ENCODE measurements around the gene COL4A1.

COL4A1 gene

DNA sequence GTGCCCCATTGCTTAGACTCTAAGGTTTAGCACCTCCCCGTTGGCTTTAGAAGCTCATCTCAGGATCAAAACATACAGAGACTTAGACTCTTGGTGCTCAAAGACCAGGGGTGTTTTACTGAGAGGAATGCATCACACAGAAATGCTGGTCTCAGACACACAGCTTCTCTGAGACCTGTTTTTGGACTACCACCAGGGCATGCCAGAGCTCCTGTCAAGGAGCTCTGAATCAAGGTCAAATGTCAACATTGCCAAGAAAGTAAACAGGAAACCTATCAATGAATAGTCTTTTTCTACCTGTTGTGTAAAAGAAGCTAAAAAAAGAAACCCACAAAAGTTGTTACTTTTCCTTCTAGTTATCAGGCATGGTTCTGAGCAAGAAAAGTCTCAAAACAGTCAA lies 149.2 kb downstream of the COL4A1 start:
- no peaks in the 10 kb centered on the region for H3K36me3 ChIP-seq (ENCODE audit: insufficient read depth)
- no peaks in the 10 kb centered on the region for H3K27me3 ChIP-seq (ENCODE audit: insufficient read depth, low read depth)
- TF ChIP-seq, protein P1, sequence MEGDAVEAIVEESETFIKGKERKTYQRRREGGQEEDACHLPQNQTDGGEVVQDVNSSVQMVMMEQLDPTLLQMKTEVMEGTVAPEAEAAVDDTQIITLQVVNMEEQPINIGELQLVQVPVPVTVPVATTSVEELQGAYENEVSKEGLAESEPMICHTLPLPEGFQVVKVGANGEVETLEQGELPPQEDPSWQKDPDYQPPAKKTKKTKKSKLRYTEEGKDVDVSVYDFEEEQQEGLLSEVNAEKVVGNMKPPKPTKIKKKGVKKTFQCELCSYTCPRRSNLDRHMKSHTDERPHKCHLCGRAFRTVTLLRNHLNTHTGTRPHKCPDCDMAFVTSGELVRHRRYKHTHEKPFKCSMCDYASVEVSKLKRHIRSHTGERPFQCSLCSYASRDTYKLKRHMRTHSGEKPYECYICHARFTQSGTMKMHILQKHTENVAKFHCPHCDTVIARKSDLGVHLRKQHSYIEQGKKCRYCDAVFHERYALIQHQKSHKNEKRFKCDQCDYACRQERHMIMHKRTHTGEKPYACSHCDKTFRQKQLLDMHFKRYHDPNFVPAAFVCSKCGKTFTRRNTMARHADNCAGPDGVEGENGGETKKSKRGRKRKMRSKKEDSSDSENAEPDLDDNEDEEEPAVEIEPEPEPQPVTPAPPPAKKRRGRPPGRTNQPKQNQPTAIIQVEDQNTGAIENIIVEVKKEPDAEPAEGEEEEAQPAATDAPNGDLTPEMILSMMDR (conservative IDR thresholded peaks at IDR 0.05; ENCODE audit: low read depth, low read length): no peak
- no peak overlapping the region for H3K27ac ChIP-seq
- no peaks in the 10 kb centered on the region for H4K20me1 ChIP-seq (ENCODE audit: insufficient read depth)
- no peaks in the 10 kb centered on the region for H3K79me2 ChIP-seq (ENCODE audit: insufficient read depth, low read depth)
- no peak overlapping the region for H3K4me2 ChIP-seq
- H3K4me3 ChIP-seq (IDR thresholded peaks at IDR 0.05; ENCODE audit: insufficient read depth, low read depth, low read length): no peak overlapping the region
- no peak overlapping the region for H2AFZ ChIP-seq (ENCODE audit: low read depth)
- H3K4me1 ChIP-seq (ENCODE audit: low read depth, poor library complexity, severe bottlenecking): no peaks in the 10 kb centered on the region
- no peak overlapping the region for H3K9ac ChIP-seq

DNA sequence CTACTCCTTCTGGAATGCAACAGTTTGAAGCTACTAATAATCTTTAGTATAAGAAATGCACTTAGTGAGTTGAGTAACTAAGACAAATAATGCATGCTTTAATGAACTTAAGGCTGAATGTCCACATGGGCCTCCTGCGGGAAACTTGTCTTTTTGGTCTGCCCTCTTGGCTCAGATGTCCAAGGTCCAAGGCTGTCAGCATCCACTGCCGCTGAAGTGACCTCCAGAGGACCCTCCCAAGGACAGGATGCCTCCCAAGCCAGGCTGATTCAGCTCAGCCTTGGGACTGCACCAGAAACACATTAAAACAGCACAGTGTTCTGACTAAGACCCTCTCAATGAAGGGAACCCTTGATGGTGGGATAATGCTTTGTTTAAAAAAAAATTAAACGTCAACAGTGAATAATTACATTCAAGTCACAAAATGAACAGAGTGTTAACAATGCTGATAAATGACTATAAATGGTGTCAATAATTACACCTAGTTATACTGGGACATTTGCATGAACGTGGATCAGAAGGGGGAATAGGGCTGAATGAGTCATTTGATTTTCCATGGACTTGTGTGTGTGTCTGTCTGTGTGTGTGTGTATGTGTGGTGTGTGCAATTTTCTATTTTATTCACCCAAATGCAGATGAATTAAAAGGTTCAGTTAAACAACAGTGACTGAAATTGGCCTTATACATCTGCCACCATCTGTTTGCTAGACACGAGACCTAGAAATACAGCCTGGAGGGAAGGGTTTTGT lies 150.5 kb downstream of the COL4A1 start:
- H3K27me3 ChIP-seq (ENCODE audit: insufficient read depth, low read depth): no peaks in the 10 kb centered on the region
- H3K4me3 ChIP-seq (IDR thresholded peaks at IDR 0.05; ENCODE audit: insufficient read depth, low read depth, low read length): no peak overlapping the region
- no peak overlapping the region for H3K4me2 ChIP-seq
- no peak overlapping the region for H3K9ac ChIP-seq
- no peak overlapping the region for H3K27ac ChIP-seq
- no peak overlapping the region for H2AFZ ChIP-seq (ENCODE audit: low read depth)
- H4K20me1 ChIP-seq (ENCODE audit: insufficient read depth): no peaks in the 10 kb centered on the region
- no peaks in the 10 kb centered on the region for H3K36me3 ChIP-seq (ENCODE audit: insufficient read depth)
- TF ChIP-seq, protein P1 (conservative IDR thresholded peaks at IDR 0.05; ENCODE audit: low read depth, low read length): no peak
- no peaks in the 10 kb centered on the region for H3K4me1 ChIP-seq (ENCODE audit: low read depth, poor library complexity, severe bottlenecking)
- H3K79me2 ChIP-seq (ENCODE audit: insufficient read depth, low read depth): no peaks in the 10 kb centered on the region

DNA sequence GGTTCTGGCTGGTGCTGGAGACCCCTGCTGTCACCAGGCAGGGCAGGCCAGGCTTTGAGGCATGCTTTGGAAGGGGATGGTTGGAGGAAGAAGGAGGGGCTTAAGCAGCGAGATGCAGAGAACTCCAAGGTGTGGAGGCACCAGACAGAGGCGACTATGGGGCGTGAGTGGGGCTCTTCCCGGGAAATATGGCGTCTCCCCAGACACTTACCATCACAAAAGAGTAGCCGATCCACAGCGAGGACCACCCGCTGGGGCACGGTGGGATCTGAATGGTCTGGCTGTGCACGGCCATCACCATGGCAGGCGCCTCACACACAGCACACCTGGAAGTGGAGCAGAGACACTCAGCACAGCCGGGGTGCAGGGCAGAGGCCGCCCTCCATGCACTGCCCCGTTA lies 151.9 kb downstream of the COL4A1 start:
- no peaks in the 10 kb centered on the region for H3K27me3 ChIP-seq (ENCODE audit: insufficient read depth, low read depth)
- no peak overlapping the region for H2AFZ ChIP-seq (ENCODE audit: low read depth)
- no peak overlapping the region for H3K4me3 ChIP-seq (IDR thresholded peaks at IDR 0.05; ENCODE audit: insufficient read depth, low read depth, low read length)
- no peaks in the 10 kb centered on the region for H3K79me2 ChIP-seq (ENCODE audit: insufficient read depth, low read depth)
- TF ChIP-seq, protein P1 (conservative IDR thresholded peaks at IDR 0.05; ENCODE audit: low read depth, low read length): no peak
- H3K27ac ChIP-seq: no peak overlapping the region
- no peak overlapping the region for H3K9ac ChIP-seq
- no peak overlapping the region for H3K4me2 ChIP-seq
- no peaks in the 10 kb centered on the region for H3K36me3 ChIP-seq (ENCODE audit: insufficient read depth)
- H3K4me1 ChIP-seq (ENCODE audit: low read depth, poor library complexity, severe bottlenecking): no peaks in the 10 kb centered on the region
- no peaks in the 10 kb centered on the region for H4K20me1 ChIP-seq (ENCODE audit: insufficient read depth)

DNA sequence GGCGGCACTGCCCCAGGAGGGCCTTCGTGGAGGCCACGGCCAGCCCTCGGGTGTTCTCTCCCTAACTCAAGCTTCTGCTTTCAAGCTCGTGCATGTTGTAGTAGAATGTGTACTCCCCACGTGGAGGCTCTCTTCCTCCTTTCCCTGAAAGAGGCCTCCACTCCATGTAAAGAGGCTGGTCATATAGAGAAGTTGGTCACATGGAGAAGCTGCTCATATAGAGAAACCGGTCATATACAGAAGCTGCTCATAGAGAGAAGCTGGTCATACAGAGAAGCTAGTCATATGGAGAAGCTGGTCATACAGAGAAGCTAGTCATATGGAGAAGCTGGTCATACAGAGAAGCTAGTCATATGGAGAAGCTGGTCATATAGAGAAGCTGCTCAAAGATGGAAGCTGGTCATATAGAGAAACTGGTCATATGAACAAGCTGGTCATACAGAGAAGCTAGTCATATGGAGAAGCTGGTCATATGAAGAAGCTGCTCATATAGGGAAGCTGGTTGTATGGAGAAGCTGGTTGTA lies 152.5 kb downstream of the COL4A1 start:
- no peaks in the 10 kb centered on the region for H3K36me3 ChIP-seq (ENCODE audit: insufficient read depth)
- H3K79me2 ChIP-seq (ENCODE audit: insufficient read depth, low read depth): no peaks in the 10 kb centered on the region
- H3K4me1 ChIP-seq (ENCODE audit: low read depth, poor library complexity, severe bottlenecking): no peaks in the 10 kb centered on the region
- H2AFZ ChIP-seq (ENCODE audit: low read depth): no peak overlapping the region
- TF ChIP-seq, protein P1 (conservative IDR thresholded peaks at IDR 0.05; ENCODE audit: low read depth, low read length): no peak
- H3K4me2 ChIP-seq: no peak overlapping the region
- H3K9ac ChIP-seq: no peak overlapping the region
- no peak overlapping the region for H3K27ac ChIP-seq
- no peak overlapping the region for H3K4me3 ChIP-seq (IDR thresholded peaks at IDR 0.05; ENCODE audit: insufficient read depth, low read depth, low read length)
- H3K27me3 ChIP-seq (ENCODE audit: insufficient read depth, low read depth): no peaks in the 10 kb centered on the region
- no peaks in the 10 kb centered on the region for H4K20me1 ChIP-seq (ENCODE audit: insufficient read depth)
